GM12878 (cell line): ENCODE results near the gene PERM1. TPM values are rescaled to one million over a fixed set of nuclear protein-coding genes. Genes with fewer than 3 reads are reported as not detected.
A peak's percentile ranks its signal among the peaks of the same experiment; 100 is the strongest.

ENCODE experiments used
- ATAC-seq: fragments of 200-7000 bp; cut with Tn5 transposase; 3 replicates; pipeline ENCODE4 v1.9.1; 2020; ENCODE audit warnings: mild to moderate bottlenecking, moderate library complexity
- BruUV-seq: library from RNA; stranded (reverse); fragments of 400-500 nt; replicated peaks from 2 replicates; lab custom pipeline; 2021; lab: Mats Ljungman, UMichigan
- CTCF ChIA-PET: fragments of 300-600 bp; sonication (Branson Sonifier 250); formaldehyde crosslinking; extraction: SDS; loops from one replicate; lab custom pipeline; 2021; ENCODE audit warnings: inconsistent platforms; lab: Yijun Ruan, JAX
- POLR2A ChIA-PET: fragments of 350-600 bp; formaldehyde crosslinking; extraction: SDS; loops from one replicate; lab custom pipeline; 2021; ENCODE audit warnings: inconsistent platforms; lab: Charles Lee
- RAD21 ChIA-PET: fragments of 300-600 bp; sonication (Branson Sonifier 250); formaldehyde crosslinking; loops from one replicate; lab custom pipeline; 2023; ENCODE audit warnings: antibody characterized with exemption; ENCODE audit not compliant: unreplicated experiment; lab: Charles Lee
- SMC1A ChIA-PET: fragments of 300-600 bp; sonication (Branson Sonifier 250); formaldehyde crosslinking; loops from one replicate; lab custom pipeline; 2023; ENCODE audit not compliant: unreplicated experiment, uncharacterized antibody; lab: Charles Lee
- DNase-seq: peaks from one replicate; pipeline ENCODE4 v3.0.0-alpha.2; 2011; ENCODE audit warnings: low read depth, low spot score
- FAIRE-seq: peaks from 3 replicates; lab custom pipeline; 2011; peaks lifted over from hg19 to GRCh38; lab: Jason Lieb, UNC
- H2AFZ ChIP-seq: 2 replicates; pipeline ENCODE4 v1.6.0; 2011; ENCODE audit warnings: low read depth, low read length, control low read depth; ENCODE audit not compliant: control insufficient read depth
- H3K27ac ChIP-seq: 2 replicates; pipeline ENCODE4 v1.5.1; 2011; ENCODE audit warnings: control low read depth; ENCODE audit not compliant: control insufficient read depth, insufficient read depth
- H3K27me3 ChIP-seq, 2 experiments: replicated peaks in 1 of 2; 2 replicates each; pipeline versions ENCODE4 v1.6.0 to v1.6.1; 2011; ENCODE audit warnings: low read length in 1 of 2; ENCODE audit not compliant: control insufficient read depth in 2 of 2, insufficient read depth in 2 of 2
- H3K36me3 ChIP-seq, 2 experiments: 2 replicates each; pipeline ENCODE4 v1.5.1; 2011; ENCODE audit warnings: low read length in 1 of 2; ENCODE audit not compliant: control insufficient read depth in 2 of 2, insufficient read depth in 2 of 2
- H3K4me1 ChIP-seq: 2 replicates; pipeline ENCODE4 v1.6.1; 2011; ENCODE audit warnings: mild to moderate bottlenecking, low read length, moderate library complexity, mixed read lengths; ENCODE audit not compliant: control insufficient read depth, insufficient read depth
- H3K4me2 ChIP-seq: 2 replicates; pipeline ENCODE4 v1.6.0; 2011; ENCODE audit warnings: control low read depth; ENCODE audit not compliant: control insufficient read depth, insufficient read depth
- H3K4me3 ChIP-seq: fragments of 200-600 bp; sonication (generic); 2 replicates; pipeline ENCODE4 v1.5.1; 2016
- H3K79me2 ChIP-seq: 2 replicates; pipeline ENCODE4 v1.6.0; 2011; ENCODE audit warnings: low read length; ENCODE audit not compliant: control insufficient read depth, insufficient read depth
- H3K9ac ChIP-seq: 2 replicates; pipeline ENCODE4 v1.8.0; 2011; ENCODE audit warnings: low read length, control low read depth, mixed read lengths; ENCODE audit not compliant: control insufficient read depth, insufficient read depth
- H3K9me3 ChIP-seq: replicated peaks from 3 replicates; pipeline ENCODE4 v1.5.1; 2011; ENCODE audit warnings: mild to moderate bottlenecking, low read length; ENCODE audit not compliant: control insufficient read depth, insufficient read depth
- H4K20me1 ChIP-seq: 2 replicates; pipeline ENCODE4 v1.6.0; 2011; ENCODE audit not compliant: control insufficient read depth, insufficient read depth
- DPF2 ChIP-seq: fragments of 450-650 bp; IDR thresholded peaks from 2 replicates; pipeline ENCODE4 v1.6.1; 2017; ENCODE audit warnings: mild to moderate bottlenecking
- ESRRA ChIP-seq: IDR thresholded peaks from 2 replicates; pipeline ENCODE4 v1.6.1; 2012; ENCODE audit warnings: mild to moderate bottlenecking, low read length, improper control_type of control experiment
- GABPA ChIP-seq: IDR thresholded peaks from 2 replicates; pipeline ENCODE4 v1.6.1; 2014; ENCODE audit warnings: antibody characterized with exemption, low read depth, mild to moderate bottlenecking, inconsistent platforms
- GATAD2B ChIP-seq: fragments of 450-650 bp; conservative IDR thresholded peaks from 2 replicates; pipeline ENCODE4 v1.6.1; 2017; ENCODE audit warnings: low read depth, mild to moderate bottlenecking, moderate library complexity
- HDAC2 ChIP-seq: fragments of 200-600 bp; sonication (generic); IDR thresholded peaks from 2 replicates; pipeline ENCODE4 v1.6.1; 2017
- NR2C2 ChIP-seq: IDR thresholded peaks from 2 replicates; pipeline ENCODE4 v1.6.1; 2011; ENCODE audit warnings: borderline replicate concordance, low read depth; ENCODE audit not compliant: control insufficient read depth, insufficient read length
- NR2F1 ChIP-seq: fragments of 450-650 bp; conservative IDR thresholded peaks from 2 replicates; pipeline ENCODE4 v1.6.1; 2017; ENCODE audit warnings: mild to moderate bottlenecking
- POLR2AphosphoS5 ChIP-seq: IDR thresholded peaks from 2 replicates; pipeline ENCODE4 v1.6.1; 2011; ENCODE audit warnings: mild to moderate bottlenecking, low read length, inconsistent platforms
- RAD51 ChIP-seq: fragments of 450-650 bp; IDR thresholded peaks from 2 replicates; pipeline ENCODE4 v1.6.1; 2016; ENCODE audit warnings: moderate library complexity, mild to moderate bottlenecking, inconsistent platforms
- SIN3A ChIP-seq: IDR thresholded peaks from 2 replicates; pipeline ENCODE4 v1.6.1; 2012; ENCODE audit warnings: low read depth, low read length, improper control_type of control experiment
- SMAD1 ChIP-seq: fragments of 450-650 bp; IDR thresholded peaks from 2 replicates; pipeline ENCODE4 v1.6.1; 2018; ENCODE audit warnings: mild to moderate bottlenecking, low read depth; ENCODE audit not compliant: partially characterized antibody
- SREBF2 ChIP-seq: IDR thresholded peaks from 2 replicates; pipeline ENCODE4 v1.6.1; 2012; ENCODE audit warnings: mild to moderate bottlenecking, low read length
- YBX1 ChIP-seq: fragments of 450-650 bp; IDR thresholded peaks from 2 replicates; pipeline ENCODE4 v1.6.1; 2016; ENCODE audit warnings: antibody characterized with exemption
- WGBS: methylation state at CpG from one replicate; pipeline ENCODE4 v1.1.6; 2016; ENCODE audit warnings: low lambda C conversion rate; ENCODE audit not compliant: insufficient replicate concordance, insufficient coverage; ENCODE audit errors: missing lambda C conversion rate; 5-methylcytosine and 5-hydroxymethylcytosine counted together
- in situ Hi-C: fragments of 300-500 bp; cut with MboI; formaldehyde crosslinking; loops from 9 replicates; pipeline ENCODE4 v1.14.3; 2018; ENCODE audit warnings: mixed read lengths
- intact Hi-C: fragments of 100-400 bp; cut with micrococcal nuclease; formaldehyde crosslinking; loops from one replicate; pipeline ENCODE4 v1.14.2; 2022; ENCODE audit not compliant: unreplicated experiment
- polyA plus RNA-seq, 11 experiments: library from polyadenylated mRNA; depleted of rRNA in 4 of 11; unstranded in 6 of 11; stranded (reverse) in 5 of 11; fragments of >200 nt; fragmentation: Nextera tagmentation in 4 of 11; fragmentation: Illumina TruSeq in 1 of 11; extraction: Ambion mirVana in 4 of 11; extraction: Trizol in 1 of 11; gene quantifications; 1 replicate in 1 of 11; 2 replicates in 10 of 11; pipeline versions ENCODE4 v1.2.1 to v1.2.3, GENCODE V29; 2011 to 2016; ENCODE audit warnings: inconsistent platforms in 2 of 11, missing spikeins in 2 of 11, low read depth in 1 of 11
- total RNA-seq, 4 experiments: library from RNA; depleted of rRNA in 3 of 4; stranded (reverse); fragments of >200 nt in 3 of 4; fragmentation: Illumina TruSeq in 1 of 4; extraction: Trizol in 1 of 4; gene quantifications; 2 replicates each; pipeline versions ENCODE4 v1.2.1 to v1.2.3, GENCODE V29; 2013 to 2021
- TF ChIP-seq, protein P1 (sequence below): IDR thresholded peaks from 2 replicates; pipeline ENCODE4 v1.6.1; 2011; ENCODE audit warnings: low read depth, low read length, improper control_type of control experiment, borderline replicate concordance
- TF ChIP-seq, protein P2 (sequence below): IDR thresholded peaks from 2 replicates; pipeline ENCODE4 v1.6.1; 2011; ENCODE audit warnings: borderline replicate concordance, low read depth, mild to moderate bottlenecking, moderate library complexity, low read length; ENCODE audit not compliant: insufficient read depth, poor library complexity, severe bottlenecking
- TF ChIP-seq, protein P3 (sequence below): IDR thresholded peaks from 2 replicates; pipeline ENCODE4 v1.6.1; 2012; ENCODE audit warnings: low read length, inconsistent platforms

Gene PERM1
- total and polyA plus RNA-seq, 10 of the 15 experiments (the other 5 are each of a cell fraction or from before 2014, with no cell fraction given), result not detected

DNA sequence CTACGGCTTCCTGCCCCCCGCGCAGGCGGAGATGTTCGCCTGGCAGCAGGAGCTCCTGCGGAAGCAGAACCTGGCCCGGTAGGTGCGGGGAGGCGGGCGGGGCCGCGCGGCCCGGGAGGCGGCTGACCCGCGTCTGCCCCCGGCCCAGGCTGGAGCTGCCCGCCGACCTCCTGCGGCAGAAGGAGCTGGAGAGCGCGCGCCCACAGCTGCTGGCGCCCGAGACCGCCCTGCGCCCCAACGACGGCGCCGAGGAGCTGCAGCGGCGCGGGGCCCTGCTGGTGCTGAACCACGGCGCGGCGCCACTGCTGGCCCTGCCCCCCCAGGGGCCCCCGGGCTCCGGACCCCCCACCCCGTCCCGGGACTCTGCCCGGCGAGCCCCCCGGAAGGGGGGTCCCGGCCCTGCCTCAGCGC lies 39.5 kb downstream of the PERM1 start (continued):
- TF ChIP-seq, protein P1, sequence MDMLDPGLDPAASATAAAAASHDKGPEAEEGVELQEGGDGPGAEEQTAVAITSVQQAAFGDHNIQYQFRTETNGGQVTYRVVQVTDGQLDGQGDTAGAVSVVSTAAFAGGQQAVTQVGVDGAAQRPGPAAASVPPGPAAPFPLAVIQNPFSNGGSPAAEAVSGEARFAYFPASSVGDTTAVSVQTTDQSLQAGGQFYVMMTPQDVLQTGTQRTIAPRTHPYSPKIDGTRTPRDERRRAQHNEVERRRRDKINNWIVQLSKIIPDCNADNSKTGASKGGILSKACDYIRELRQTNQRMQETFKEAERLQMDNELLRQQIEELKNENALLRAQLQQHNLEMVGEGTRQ, result no peak
- no peak for TF ChIP-seq GABPA
- TF ChIP-seq ESRRA, result no peak
- no peak for TF ChIP-seq NR2C2

DNA sequence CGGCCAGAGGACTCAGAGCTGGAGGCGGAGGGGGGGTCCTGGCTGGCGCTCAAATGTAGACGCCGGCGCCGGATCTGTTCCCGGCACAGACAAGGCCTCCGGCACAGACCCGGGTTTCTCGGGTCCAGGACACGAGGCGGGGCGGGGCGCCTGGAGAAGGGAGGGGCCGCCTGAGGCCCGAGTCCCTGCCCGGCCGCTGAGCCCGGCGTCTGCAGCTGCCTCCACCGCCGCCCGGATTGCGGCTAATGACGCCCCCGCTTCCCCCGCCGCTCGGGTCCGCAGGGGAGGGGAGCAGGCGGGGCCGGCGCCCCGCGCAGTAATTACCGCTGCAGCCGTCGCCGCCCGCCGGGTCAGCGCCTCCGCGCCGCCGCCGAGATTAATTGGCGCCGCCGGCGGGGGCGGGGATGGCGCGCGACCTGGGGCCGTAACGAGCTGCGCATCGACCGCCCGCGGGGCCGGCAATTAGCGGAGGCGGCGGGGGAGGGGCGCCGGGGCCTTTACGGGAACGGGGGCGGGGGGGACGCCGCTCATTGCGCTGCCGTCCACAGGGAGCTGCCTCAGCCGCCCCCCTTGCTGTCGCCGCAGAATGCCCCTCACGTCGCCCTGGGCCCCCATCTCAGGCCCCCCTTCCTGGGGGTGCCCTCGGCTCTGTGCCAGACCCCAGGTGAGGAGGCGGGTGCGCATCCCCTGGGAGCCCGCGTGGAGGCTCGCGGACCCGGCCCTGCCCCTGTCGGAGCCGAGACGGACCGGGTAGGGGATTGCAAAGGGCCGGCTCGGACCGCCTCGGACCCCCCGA lies 40.1 kb downstream of the PERM1 start:
- no peaks in the 10 kb centered on the region for H3K79me2 ChIP-seq
- peak overlapping the region; percentile 42; the same call in 1 of the 2 replicates for H3K4me2 ChIP-seq
- SMC1A ChIA-PET, result no interaction called here
- no peak for TF ChIP-seq HDAC2
- no peak for TF ChIP-seq YBX1
- peak; percentile 39; the same call in 1 of the 2 replicates for TF ChIP-seq GATAD2B
- TF ChIP-seq POLR2AphosphoS5, result no peak
- TF ChIP-seq, protein P2, sequence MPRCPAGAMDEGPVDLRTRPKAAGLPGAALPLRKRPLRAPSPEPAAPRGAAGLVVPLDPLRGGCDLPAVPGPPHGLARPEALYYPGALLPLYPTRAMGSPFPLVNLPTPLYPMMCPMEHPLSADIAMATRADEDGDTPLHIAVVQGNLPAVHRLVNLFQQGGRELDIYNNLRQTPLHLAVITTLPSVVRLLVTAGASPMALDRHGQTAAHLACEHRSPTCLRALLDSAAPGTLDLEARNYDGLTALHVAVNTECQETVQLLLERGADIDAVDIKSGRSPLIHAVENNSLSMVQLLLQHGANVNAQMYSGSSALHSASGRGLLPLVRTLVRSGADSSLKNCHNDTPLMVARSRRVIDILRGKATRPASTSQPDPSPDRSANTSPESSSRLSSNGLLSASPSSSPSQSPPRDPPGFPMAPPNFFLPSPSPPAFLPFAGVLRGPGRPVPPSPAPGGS, result no peak
- no peak for TF ChIP-seq SMAD1
- 0 out of 2 replicates have a peak, but pooled peaks have one; percentile 30 for TF ChIP-seq NR2F1
- TF ChIP-seq SIN3A, result no peak
- peak; percentile 44; the same call in 1 of the 2 replicates for TF ChIP-seq DPF2
- no peak for TF ChIP-seq RAD51
- TF ChIP-seq, protein P3, sequence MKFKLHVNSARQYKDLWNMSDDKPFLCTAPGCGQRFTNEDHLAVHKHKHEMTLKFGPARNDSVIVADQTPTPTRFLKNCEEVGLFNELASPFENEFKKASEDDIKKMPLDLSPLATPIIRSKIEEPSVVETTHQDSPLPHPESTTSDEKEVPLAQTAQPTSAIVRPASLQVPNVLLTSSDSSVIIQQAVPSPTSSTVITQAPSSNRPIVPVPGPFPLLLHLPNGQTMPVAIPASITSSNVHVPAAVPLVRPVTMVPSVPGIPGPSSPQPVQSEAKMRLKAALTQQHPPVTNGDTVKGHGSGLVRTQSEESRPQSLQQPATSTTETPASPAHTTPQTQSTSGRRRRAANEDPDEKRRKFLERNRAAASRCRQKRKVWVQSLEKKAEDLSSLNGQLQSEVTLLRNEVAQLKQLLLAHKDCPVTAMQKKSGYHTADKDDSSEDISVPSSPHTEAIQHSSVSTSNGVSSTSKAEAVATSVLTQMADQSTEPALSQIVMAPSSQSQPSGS, result no peak
- TF ChIP-seq SREBF2, result no peak

More for the DNA sequence above, 40.1 kb downstream of the PERM1 start:
- 4% methylated on average over 58 of the region's 98 CpGs for WGBS
- Histone ChIP-seq H4K20me1 (no peaks in the 10 kb centered on the region), H3K4me3 (no peak overlapping the region), H3K4me1 (peaks cover 7% of the 10 kb centered on the region; the same call in 1 of the 2 replicates), H3K9me3 (no peaks in the 10 kb centered on the region), H3K27ac (no peak overlapping the region), H3K9ac (no peak overlapping the region), H3K36me3 (peaks cover 0 to 3% of the 10 kb centered on the region in 2 experiments; a peak in 3 of 4 replicates), H3K27me3 (peaks cover 6 to 8% of the 10 kb centered on the region in 2 experiments), H2AFZ (no peak overlapping the region)
- BruUV-seq, result no TSS peak
- intact Hi-C loops, result loop anchor here (5.0 kb wide), 1 partner anchor 34 kb away; no protein-coding TSS in a partner anchor
- ATAC-seq (peak; percentile 50), FAIRE-seq (no peak), DNase-seq (no peak)
- in situ Hi-C loops, result no loop called here
- ChIA-PET RAD21 (interaction anchor here (0.9 to 4.1 kb wide), 2 partner anchors 25 to 36 kb away, joined by 4 to 20 read pairs; no protein-coding TSS in a partner anchor), CTCF (interaction anchor here (0.7 to 1.1 kb wide), 2 partner anchors 21 to 37 kb away, joined by 3 to 4 read pairs; no protein-coding TSS in a partner anchor), POLR2A (interaction anchor here (0.7 kb wide), 1 partner anchor 665 kb away, joined by 7 read pairs; no protein-coding TSS in a partner anchor)
